ENCODE results near the gene EEF1E1.

The EEF1E1 gene

DNA sequence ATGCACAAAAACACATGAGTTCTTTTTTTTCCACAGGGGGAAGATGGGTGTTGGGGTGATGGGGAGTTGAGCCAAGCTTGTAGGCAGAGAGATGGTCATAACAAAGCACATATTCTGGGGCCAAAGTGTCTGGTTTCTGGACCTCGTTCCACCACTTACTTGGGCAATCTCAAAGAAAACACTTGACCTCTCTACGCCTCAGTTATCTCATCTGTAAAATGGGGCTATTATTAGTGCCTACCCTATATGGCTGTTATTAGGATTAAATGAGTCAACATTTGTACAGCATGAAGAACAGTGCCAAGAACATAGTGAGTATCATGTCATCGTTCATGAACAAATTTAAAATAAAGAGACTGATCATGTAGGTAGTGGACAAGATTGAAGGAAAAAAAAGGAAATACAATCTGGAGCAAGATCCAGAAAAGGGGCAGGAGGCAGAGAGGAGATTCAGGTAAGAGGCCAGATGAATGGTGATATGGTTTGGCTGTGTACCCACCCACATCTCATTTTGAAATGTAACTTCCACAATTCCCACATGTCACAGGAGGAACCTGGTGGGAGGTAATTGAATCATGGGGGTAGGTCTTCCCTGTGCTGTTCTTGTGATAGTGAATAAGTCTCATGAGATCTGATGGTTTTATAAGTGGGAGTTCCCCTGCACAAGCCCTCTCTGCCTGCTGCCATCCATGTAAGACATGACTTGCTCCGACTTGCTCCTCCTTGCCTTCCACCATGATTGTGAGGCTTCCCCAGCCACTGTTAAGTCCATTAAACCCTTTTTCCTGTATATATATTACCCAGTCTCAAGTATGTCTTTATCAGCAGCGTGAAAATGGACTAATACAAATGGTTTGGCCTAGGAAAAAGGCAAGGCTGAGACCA is 14.2 kb downstream of the EEF1E1 start:
- no peak for DNase-seq

DNA sequence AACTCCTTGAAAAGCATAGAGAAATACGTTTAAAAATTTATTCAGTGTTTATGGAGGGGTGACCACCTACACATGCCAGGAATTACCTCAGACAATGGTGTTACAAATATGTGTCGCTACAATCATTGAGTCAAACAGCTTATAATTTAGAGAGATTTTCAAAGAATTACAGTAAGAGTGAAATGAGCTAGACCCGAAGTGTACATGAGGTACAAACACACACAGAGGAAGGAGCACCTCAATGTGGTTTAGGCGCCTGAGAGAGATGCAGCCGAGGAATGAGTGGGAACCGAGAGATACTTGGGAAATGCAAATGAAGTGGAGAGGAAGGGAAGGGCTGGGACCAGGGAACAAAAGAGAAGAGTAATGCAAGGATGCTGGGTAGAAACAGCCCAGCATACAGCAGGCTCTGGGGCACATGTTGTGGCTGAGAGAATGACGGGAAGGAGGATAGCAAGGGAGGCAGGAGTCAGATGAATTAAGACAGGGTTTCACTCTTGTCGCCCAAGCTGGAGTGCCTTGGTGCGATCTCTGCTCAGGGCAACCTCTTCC is 15.5 kb downstream of the EEF1E1 start:
- DNase-seq: no peak

DNA sequence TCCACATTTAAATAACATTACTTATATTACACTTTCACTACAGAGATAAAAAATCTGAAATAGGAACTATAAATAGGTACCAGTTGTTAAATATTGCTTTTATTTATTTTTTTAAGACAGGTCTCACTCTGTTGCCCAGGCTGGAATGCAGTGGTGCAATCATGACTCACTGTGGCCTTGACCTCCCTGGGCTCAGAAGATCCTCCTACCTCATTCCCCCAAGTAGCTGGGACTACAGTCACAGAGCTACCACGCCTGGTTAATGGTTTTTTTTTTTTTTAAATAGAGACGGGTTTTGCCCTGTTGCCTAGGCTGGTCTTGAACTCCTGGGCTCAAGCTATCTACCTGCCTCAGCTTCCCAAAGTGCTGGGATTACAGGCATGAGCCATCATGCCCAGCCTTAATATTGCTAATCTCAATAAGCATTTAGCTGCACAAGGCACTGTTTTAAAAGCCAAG is 17.3 kb downstream of the EEF1E1 start:
- no peak for DNase-seq

GRCh38 chr6:8084586-8084985 is 17.8 kb downstream of the EEF1E1 start:
- DNase-seq: no peak

GRCh38 chr6:8082954-8083858 is 19.1 kb downstream of the EEF1E1 start:
- no peak for DNase-seq

- DNase-seq: no peak
Observed at GRCh38 chr6:8082572-8082953, 19.8 kb downstream of the EEF1E1 start.

- DNase-seq: no peak
Observed at GRCh38 chr6:8080362-8081151, 21.8 kb downstream of the EEF1E1 start.

- DNase-seq: no peak
Observed at GRCh38 chr6:8079126-8079525, 23.2 kb downstream of the EEF1E1 start.

GRCh38 chr6:8077991-8078390 is 24.4 kb downstream of the EEF1E1 start:
- no peak for DNase-seq

- no peak for DNase-seq
Observed at GRCh38 chr6:8075704-8076103, 26.6 kb downstream of the EEF1E1 start.

DNA sequence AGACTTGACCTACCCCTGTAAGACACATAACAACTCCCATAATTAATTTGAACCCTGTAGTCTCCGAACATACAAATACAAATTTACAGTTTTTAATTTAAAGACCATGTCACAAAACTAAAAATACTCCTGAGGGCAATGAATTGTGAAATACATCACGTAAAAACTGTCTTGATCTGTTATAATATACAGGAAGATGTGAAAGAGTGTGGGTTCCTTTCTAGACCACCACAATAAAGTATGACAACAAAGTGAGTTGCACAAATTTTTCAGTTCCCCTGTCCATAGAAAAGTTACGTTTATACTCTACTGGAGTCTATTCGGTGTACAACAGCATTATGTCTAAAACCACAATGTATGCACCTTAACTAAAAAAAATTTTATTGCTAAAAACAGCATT is 27.2 kb downstream of the EEF1E1 start:
- DNase-seq: no peak

GRCh38 chr6:8074213-8074612 is 28.1 kb downstream of the EEF1E1 start:
- DNase-seq: no peak

DNA sequence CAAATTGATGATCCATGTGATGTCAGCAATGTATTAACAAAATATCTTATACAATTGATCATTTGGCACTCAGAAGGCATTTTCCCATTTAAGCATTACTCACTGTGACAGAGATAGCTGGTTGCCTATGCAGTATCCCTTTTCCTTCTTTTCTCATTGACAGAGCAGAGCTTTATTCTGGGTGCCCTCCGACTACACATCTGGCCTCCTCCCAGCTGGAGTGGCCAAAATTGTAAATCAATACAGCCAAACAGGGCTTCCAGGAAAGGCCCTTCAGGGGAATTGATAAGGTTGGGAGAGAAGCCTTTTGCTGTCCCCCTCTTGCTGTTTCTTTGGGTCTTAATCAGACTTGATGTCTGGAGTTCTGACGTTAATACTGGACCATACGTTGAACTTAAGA is 28.6 kb downstream of the EEF1E1 start:
- DNase-seq: no peak

- no peak for DNase-seq
Observed at GRCh38 chr6:8070718-8071117, 31.6 kb downstream of the EEF1E1 start.

DNA sequence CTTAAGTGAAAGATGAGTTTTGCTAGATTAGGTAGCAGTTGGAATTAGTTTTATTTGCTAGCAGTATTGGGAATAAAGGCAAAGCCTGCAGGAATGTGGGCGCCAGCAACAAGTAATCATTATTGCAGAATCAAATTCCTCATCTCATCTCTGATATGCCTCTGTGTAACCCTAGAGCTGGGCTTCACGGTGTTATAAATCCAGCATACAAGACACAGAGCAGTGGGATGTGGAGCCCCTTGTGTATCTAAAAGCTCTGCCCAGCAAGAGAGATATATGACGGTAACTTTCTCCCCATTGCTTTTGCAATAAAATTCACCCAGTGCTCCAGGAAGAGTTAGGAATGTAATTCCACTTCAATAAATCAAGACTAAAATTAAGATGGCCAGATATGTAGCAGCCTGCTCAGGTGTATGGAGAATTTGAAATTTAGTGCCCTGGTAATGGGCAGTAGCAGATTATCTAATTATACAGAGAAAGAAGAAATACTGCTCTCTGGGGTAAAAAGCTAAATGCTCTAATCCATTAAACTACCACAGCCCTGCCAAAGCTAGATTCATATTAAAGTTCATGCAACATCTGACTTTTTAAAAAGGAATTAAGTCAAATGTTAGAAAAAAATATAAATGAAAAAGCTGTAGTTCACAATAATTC is 32.6 kb downstream of the EEF1E1 start:
- no peak for DNase-seq

GRCh38 chr6:8069151-8069550 is 33.2 kb downstream of the EEF1E1 start:
- no peak for DNase-seq

DNA sequence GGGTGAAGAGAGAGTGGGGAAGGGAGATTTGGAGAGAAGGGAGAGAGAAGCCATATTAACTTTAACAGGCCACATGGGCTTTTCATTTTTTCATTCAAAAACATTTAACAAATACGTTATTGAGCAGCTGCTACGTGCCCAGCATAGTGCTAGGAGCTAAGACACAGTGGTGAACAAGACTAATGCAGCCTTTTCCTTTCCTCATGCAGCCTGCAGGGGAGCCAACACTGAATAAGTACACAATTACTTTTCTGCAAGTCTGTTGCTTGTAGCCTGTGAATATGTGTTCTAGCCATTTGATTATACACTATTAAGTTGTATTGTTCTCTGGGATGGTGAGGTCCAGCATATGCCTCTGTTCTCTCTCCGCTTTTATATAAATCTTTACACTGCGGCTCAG is 36.2 kb downstream of the EEF1E1 start:
- no peak for DNase-seq

GRCh38 chr6:8065519-8065911 is 36.8 kb downstream of the EEF1E1 start:
- no peak for DNase-seq

DNA sequence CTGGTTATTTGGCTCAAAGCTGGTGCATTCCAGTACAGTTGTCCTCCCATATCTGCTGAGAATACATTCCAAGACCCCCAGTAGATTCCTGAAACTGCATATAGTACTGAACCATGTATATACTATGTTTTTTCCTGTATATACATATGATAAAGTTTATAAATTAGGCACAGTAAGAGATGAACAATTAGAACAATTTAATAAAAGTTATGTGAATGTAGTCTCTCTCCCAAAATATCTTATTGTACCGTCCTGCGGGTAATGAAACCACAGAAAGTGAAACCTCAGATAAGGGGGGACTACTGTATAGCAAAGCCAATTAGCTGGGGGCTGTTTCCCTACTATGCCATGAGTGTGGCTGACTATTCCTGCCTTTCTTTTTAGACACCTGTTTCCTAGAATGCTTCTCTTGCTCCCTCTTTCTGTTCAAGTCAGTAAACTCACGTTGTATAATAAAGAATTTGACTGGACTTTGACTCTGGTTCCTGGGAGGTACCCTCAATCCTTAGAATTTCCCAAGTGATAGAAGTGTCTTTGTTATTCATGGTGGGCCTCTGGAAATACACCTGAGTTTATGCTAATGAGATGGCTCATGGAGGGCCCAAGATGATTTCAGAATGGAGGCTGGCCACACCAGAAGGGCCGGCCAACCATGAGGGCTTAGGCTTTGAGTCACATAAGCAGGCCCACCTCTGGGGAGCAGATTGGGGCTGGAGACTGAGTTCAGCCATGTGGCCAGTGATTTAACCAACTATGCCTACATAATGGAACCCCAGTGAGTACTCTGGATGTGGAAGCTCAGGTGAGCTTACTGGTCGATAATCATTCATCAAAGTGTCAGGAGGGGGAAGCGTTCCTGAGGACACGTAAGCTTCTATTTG is 37.5 kb downstream of the EEF1E1 start:
- DNase-seq: no peak

GRCh38 chr6:8063761-8064637 is 38.3 kb downstream of the EEF1E1 start, which contains the start of gene BLOC1S5:
BLOC1S5 (minus strand) TSS chr6:8064389; CDS start chr6:8064376, 13 bp downstream.
- peak; percentile 91 for DNase-seq

All from activated gamma-delta T cell (primary cell).